VCaP (cell line): ENCODE measurements around the gene TULP1.

ENCODE experiments used
- H3K27ac ChIP-seq: fragments of 450-650 bp; 2 replicates; pipeline ENCODE4 v1.5.1; 2017
- CTCF ChIP-seq: fragments of 450-650 bp; conservative IDR thresholded peaks from 2 replicates; pipeline ENCODE4 v1.5.1; 2017; ENCODE audit warnings: mild to moderate bottlenecking, moderate library complexity

TULP1 gene

DNA sequence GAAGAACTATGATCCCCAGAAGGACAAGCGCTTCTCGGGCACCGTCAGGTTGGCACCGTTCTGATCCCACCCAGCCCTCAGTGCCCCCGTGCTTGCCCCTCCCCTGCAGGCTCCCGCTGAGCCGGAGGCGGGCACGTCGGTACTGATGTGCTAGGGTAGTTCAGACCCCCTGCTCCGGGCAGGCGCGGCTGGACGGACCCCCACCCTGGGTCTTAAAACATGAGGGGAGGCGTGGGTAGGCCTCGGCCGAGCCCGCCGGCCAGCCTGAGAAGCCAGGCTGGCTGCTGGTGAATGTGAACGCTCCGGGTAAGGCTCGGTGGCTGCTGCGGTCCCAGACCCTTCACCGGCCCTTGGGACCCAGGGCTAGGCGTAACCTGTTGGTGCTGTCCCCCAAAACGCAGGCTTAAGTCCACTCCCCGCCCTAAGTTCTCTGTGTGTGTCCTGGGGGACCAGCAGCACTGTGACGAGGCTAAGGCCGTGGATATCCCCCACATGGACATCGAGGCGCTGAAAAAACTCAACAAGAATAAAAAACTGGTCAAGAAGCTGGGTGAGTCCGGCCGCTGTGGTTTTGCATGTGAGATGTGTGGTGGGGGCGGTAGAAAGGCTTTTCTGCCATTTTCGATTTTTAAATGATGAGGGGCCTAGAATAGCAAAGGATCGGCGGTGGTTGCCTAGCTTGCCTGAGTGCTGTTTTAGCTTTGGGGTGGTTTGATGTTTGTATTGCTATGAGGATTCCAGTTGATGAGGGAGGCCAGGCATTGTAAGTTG is 43.5 kb downstream of the TULP1 start:
- no peak for TF ChIP-seq CTCF
- H3K27ac ChIP-seq = peak overlapping the region; percentile 96

GRCh38 chr6:35468181-35468979 is 44.3 kb downstream of the TULP1 start, which contains the start of gene RPL10A:
RPL10A (plus strand) TSS chr6:35468401; CDS start chr6:35468435, 34 bp downstream.
- peak within 1 kb of the TSS; percentile 96 for H3K27ac ChIP-seq
- peak; percentile 94 for TF ChIP-seq CTCF

- no peak for TF ChIP-seq CTCF
- H3K27ac ChIP-seq = no peak overlapping the region
Observed at GRCh38 chr6:35465646-35466045, 47.0 kb downstream of the TULP1 start.

DNA sequence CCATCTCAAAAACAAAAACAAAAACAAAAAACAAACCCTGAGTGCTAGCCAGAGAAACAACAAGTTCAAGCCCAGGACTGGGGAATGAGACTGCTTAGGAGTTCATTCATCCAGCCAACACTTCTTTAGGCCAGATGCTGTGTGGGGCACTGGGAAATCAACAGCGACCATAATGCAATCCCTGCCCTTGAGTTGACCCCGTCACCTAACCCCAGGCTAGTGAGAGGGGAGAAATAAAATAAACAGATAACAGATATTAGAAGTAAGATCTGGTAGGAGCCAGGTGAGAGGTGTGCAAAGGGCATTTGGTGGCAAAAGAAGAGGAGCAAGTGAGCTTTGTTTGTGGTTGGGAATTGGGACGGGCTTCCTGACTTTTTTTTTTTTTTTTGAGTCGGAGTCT is 49.4 kb downstream of the TULP1 start:
- no peak overlapping the region for H3K27ac ChIP-seq
- no peak for TF ChIP-seq CTCF

DNA sequence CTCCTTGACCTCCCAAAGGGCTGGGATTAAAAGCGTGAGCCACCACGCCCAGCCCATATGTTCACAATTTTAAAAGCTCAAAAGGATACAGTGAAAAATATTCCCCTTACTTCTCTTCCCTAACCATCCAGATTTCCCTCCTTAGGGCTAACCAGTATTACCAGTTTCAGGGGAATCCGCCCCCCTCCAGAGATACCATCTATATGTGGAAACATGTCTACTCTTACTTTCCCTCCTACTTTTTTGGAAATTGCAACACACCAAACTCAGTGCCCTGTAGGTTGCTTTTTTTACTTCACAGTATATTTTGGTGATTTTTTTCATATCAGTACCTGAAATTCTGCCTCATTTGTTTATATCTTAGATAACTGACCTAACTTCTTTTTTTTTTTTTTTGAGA is 51.4 kb downstream of the TULP1 start:
- no peak for TF ChIP-seq CTCF

GRCh38 chr6:35457907-35458306 is 54.8 kb downstream of the TULP1 start:
- no peak overlapping the region for H3K27ac ChIP-seq
- TF ChIP-seq CTCF = no peak

More for the DNA sequence above, 51.4 kb downstream of the TULP1 start:
- peak overlapping the region; percentile 30; the same call in 1 of the 2 replicates for H3K27ac ChIP-seq

DNA sequence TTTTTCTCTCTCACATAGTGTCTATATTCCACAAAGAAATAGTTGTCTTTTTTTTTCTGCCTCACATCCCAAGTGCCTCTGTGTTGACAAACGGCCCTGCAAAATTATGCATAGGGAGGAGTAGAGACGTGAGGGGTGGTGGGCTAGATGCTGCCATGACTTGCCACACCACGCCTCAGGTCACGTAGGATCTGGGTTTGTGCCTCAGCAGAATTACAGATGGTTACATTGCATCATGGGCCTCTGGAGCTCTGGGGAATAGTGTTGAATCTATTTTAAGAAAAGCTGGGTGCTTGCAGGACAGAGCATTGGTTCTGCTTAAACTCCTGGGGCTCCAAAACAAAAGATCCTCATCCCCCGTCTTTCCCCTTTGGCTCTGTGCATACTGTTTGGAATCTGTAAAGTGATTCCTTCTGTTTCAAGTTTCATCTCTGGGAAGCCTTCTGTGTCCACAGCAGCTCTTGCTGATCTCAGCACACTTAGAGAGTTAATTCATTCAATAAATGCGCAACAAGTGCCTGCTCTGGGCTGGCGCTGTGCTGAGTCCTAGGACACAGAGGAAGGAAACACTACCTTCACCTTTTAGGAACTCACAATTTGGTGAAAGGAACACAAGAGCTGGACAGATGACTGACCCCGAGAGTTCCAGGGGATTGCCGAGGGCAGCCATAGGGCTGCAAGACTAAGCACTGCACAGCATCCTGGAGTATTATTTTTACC is 58.1 kb downstream of the TULP1 start:
- no peak overlapping the region for H3K27ac ChIP-seq
- TF ChIP-seq CTCF = no peak
